B cell (primary cell): ENCODE results near the gene SPRY4.

ENCODE experiments used
- CTCF ChIP-seq: fragments of 200-600 bp; IDR thresholded peaks from one replicate; pipeline ENCODE4 v1.8.0; 2022; ENCODE audit warnings: antibody characterized with exemption, mild to moderate bottlenecking
- EZH2 ChIP-seq: IDR thresholded peaks from 2 replicates; pipeline ENCODE4 v1.6.1; 2012; ENCODE audit warnings: borderline replicate concordance, low read depth, mild to moderate bottlenecking, moderate library complexity, low read length; ENCODE audit not compliant: insufficient read depth, poor library complexity, severe bottlenecking

DNA sequence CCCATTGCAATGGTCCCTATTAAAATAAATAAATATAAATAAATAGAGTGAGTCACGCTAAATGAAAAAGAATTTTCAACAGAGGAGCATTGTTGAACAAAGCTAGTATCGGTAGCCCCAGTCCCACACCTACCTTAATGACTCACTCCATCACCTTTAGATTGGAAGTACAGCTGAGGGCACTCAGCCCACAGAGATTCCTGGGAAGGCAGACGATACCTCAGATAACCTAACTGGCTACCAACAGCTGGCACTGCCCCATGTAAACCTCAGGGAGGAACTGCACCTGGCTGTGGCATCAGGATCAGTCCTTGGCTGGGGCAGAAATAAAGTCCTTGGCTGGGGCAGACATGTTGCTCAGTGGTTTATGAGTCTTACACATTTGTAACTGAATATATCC is 49.3 kb downstream of the SPRY4 start:
- TF ChIP-seq CTCF (no peak), EZH2 (no peak)
